Measurements from ENCODE around the gene VWA3B. TPM values are rescaled to one million over a fixed set of nuclear protein-coding genes. Genes with fewer than 3 reads are reported as not detected.
"Not testable (repeated sequence)": the region's sequence is repeated elsewhere in the genome, so short reads cannot be mapped to it uniquely, and the experiment has no call there.

Gene VWA3B
- total RNA-seq, 2 experiments from 2014 or later = not detected

DNA sequence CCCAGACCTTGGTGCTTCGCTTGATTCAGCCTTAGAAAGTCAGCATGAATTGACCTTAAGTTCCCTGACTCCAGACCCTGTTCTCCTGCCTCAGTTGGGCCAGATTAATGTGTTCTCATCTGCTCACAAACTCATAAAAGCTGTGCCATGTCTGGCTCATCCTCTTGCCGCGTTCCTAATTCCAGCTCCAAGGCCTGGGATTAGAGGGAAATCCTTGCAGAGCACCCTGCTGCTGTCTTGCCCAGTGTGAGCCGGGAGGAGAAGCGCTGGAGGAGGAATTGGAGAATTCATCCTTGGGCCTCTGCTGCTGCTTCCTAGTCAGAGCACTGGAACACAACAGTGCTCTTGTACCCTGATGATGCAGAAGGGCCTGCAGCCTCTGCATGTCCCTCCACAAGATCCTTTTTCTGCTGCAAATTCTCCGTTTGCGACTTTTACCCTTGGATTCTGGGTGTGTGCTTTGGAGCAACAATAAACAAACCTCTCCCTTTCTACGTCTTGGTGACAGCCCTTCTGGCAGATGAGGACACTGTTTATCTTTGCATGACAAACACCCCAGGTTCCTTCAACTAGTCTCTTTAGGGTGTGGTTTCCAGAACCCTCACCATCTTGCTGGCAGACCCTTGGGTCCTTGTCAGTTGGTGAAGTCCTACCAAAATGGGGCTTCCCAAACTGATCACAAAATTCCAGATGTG lies 212.4 kb downstream of the VWA3B start:
- H4K20me1 ChIP-seq (ENCODE audit: insufficient read depth, low read length) = no peaks in the 10 kb centered on the region
- H3K27ac ChIP-seq (ENCODE audit: low read depth, low read length, poor library complexity, severe bottlenecking) = no peak overlapping the region
- no peak overlapping the region for H2AFZ ChIP-seq (ENCODE audit: low read length)
- POLR2A ChIA-PET = no interaction called here
- no peak overlapping the region for H3K4me2 ChIP-seq (ENCODE audit: low read length)
- no peaks in the 10 kb centered on the region for H3K9me3 ChIP-seq (ENCODE audit: low read length)
- BruUV-seq (replicated peaks) = no TSS peak
- no peak overlapping the region for H3K4me3 ChIP-seq (ENCODE audit: low read depth, low read length, poor library complexity, severe bottlenecking)
- no peaks in the 10 kb centered on the region for H3K36me3 ChIP-seq (ENCODE audit: insufficient read depth, low read length)
- CTCF ChIA-PET (ENCODE audit: unreplicated experiment) = no interaction called here
- no peak for DNase-seq (ENCODE audit: low spot score)
- intact Hi-C loops (cut with micrococcal nuclease; ENCODE audit: unreplicated experiment) = no loop called here
- no peaks in the 10 kb centered on the region for H3K4me1 ChIP-seq (ENCODE audit: insufficient read depth, low read length, poor library complexity, severe bottlenecking)
- H3K79me2 ChIP-seq (ENCODE audit: insufficient read depth, low read depth, low read length) = no peaks in the 10 kb centered on the region
- no peaks in the 10 kb centered on the region for H3K9me2 ChIP-seq (ENCODE audit: insufficient read depth, low read length)
- no peak for TF ChIP-seq EZH2phosphoT487 (IDR thresholded peaks at IDR 0.05; ENCODE audit: borderline replicate concordance, low read depth, low read length)
- TF ChIP-seq, protein P1, sequence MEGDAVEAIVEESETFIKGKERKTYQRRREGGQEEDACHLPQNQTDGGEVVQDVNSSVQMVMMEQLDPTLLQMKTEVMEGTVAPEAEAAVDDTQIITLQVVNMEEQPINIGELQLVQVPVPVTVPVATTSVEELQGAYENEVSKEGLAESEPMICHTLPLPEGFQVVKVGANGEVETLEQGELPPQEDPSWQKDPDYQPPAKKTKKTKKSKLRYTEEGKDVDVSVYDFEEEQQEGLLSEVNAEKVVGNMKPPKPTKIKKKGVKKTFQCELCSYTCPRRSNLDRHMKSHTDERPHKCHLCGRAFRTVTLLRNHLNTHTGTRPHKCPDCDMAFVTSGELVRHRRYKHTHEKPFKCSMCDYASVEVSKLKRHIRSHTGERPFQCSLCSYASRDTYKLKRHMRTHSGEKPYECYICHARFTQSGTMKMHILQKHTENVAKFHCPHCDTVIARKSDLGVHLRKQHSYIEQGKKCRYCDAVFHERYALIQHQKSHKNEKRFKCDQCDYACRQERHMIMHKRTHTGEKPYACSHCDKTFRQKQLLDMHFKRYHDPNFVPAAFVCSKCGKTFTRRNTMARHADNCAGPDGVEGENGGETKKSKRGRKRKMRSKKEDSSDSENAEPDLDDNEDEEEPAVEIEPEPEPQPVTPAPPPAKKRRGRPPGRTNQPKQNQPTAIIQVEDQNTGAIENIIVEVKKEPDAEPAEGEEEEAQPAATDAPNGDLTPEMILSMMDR (conservative IDR thresholded peaks at IDR 0.05; ENCODE audit: low read length) = no peak

DNA sequence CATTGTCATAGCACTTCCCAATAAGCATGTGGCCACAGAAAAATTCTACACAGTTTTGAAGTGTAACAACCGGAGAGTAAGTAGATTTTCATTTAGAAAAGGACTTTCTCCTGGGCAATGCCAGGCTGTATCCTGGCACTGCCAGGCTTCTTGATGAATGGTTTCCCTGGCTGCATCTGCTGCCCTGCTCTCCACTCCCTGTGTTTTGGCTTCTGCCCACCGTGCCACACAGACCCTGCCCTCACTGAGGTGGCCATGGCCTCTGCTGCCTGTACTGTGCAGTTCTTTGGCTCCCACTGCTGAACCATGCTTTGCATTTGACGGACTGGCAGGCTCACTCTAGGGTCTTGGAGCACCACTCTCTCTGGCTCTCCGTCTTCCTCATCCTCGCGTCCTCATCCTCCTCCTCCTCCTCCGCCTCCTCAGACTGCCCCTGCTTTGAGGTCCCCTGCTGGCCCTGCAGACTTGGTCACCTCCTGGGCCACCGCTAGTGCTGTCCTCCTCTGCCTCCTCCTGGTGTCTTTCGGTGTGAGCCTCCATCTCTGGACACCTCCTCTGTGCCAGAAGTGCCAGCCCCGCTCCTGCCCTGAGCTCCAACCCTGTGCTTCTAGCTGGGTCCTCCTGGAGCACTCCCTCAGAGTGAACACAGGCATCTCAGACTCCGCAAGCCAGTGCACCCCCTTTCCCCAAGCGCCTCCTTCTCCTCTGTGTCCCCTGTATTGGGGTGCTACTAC lies 213.3 kb downstream of the VWA3B start:
- intact Hi-C loops (cut with micrococcal nuclease; ENCODE audit: unreplicated experiment) = no loop called here
- no peak for DNase-seq (ENCODE audit: low spot score)
- Histone ChIP-seq H3K4me1 (ENCODE audit: insufficient read depth, low read length, poor library complexity, severe bottlenecking) (no peaks in the 10 kb centered on the region), H3K36me3 (ENCODE audit: insufficient read depth, low read length) (no peaks in the 10 kb centered on the region), H2AFZ (ENCODE audit: low read length) (no peak overlapping the region), H3K79me2 (ENCODE audit: insufficient read depth, low read depth, low read length) (no peaks in the 10 kb centered on the region), H3K27ac (ENCODE audit: low read depth, low read length, poor library complexity, severe bottlenecking) (no peak overlapping the region), H3K4me3 (ENCODE audit: low read depth, low read length, poor library complexity, severe bottlenecking) (no peak overlapping the region), H4K20me1 (ENCODE audit: insufficient read depth, low read length) (no peaks in the 10 kb centered on the region), H3K9me3 (ENCODE audit: low read length) (no peaks in the 10 kb centered on the region), H3K9me2 (ENCODE audit: insufficient read depth, low read length) (no peaks in the 10 kb centered on the region), H3K4me2 (ENCODE audit: low read length) (no peak overlapping the region)
- ChIA-PET POLR2A (no interaction called here), CTCF (ENCODE audit: unreplicated experiment) (no interaction called here)
- TF ChIP-seq EZH2phosphoT487 (IDR thresholded peaks at IDR 0.05; ENCODE audit: borderline replicate concordance, low read depth, low read length) = no peak
- BruUV-seq (replicated peaks) = no TSS peak

DNA sequence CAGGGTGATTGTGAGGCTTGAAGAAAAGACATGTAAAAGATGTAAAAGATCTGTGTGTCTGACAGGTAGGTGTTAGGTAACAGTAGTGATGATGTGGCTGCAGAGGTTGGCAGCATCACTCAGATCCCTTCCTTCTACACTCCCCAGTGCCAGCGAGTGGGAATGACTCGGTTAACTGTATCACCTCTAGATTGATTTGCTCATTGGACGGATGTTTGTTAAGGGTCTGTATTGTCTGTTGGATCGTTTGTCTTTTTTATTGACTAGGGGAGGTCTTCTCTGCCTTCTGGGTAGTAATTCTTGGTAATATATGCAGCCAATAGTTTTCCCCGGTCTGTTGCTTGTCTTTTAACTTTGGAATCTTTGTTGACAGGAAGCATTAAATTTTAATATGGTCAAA lies 214.5 kb downstream of the VWA3B start:
- intact Hi-C loops (cut with micrococcal nuclease; ENCODE audit: unreplicated experiment) = no loop called here
- Histone ChIP-seq H3K4me1 (ENCODE audit: insufficient read depth, low read length, poor library complexity, severe bottlenecking) (no peaks in the 10 kb centered on the region), H3K9me2 (ENCODE audit: insufficient read depth, low read length) (no peaks in the 10 kb centered on the region), H3K36me3 (ENCODE audit: insufficient read depth, low read length) (no peaks in the 10 kb centered on the region), H3K79me2 (ENCODE audit: insufficient read depth, low read depth, low read length) (no peaks in the 10 kb centered on the region), H3K9me3 (ENCODE audit: low read length) (no peaks in the 10 kb centered on the region), H3K4me2 (ENCODE audit: low read length) (no peak overlapping the region), H3K27ac (ENCODE audit: low read depth, low read length, poor library complexity, severe bottlenecking) (no peak overlapping the region), H2AFZ (ENCODE audit: low read length) (no peak overlapping the region), H3K4me3 (ENCODE audit: low read depth, low read length, poor library complexity, severe bottlenecking) (no peak overlapping the region), H4K20me1 (ENCODE audit: insufficient read depth, low read length) (no peaks in the 10 kb centered on the region)
- DNase-seq (ENCODE audit: low spot score) = no peak
- POLR2A ChIA-PET = no interaction called here
- BruUV-seq (replicated peaks) = no TSS peak
- TF ChIP-seq, protein P1 (conservative IDR thresholded peaks at IDR 0.05; ENCODE audit: low read length) = no peak
- no peak for TF ChIP-seq EZH2phosphoT487 (IDR thresholded peaks at IDR 0.05; ENCODE audit: borderline replicate concordance, low read depth, low read length)
- CTCF ChIA-PET (ENCODE audit: unreplicated experiment) = no interaction called here

DNA sequence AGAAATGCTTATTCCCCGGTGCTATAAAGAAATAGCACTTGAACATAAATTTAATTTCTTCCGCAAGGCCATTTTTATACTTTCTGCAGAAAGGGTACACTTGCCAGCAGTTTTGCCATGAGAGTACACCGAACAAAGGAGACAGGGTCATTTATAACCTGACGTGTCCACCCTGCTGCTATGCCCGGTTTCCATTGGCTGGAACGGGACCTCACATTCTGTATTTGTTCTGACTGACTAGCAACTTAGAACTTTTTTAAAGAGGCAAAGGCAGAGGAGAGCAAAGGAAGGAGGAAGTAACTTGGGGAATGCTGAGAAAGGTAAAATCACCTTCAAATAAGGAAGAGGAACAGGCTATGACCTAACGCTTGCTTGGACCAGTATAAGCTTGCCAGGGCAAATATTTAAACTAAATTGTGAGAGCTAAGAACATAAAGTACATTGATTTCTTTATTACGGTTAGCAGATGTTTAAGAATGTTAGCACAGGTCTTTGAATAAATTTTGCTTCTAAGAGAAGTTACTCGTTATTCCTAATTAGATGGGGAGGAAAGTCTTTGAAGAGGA lies 220.2 kb downstream of the VWA3B start:
- H3K9me3 ChIP-seq (ENCODE audit: low read length); H3K9me2 ChIP-seq (ENCODE audit: insufficient read depth, low read length); H3K4me3 ChIP-seq (ENCODE audit: low read depth, low read length, poor library complexity, severe bottlenecking); H3K79me2 ChIP-seq (ENCODE audit: insufficient read depth, low read depth, low read length); CTCF ChIA-PET (ENCODE audit: unreplicated experiment); BruUV-seq (replicated peaks); H3K36me3 ChIP-seq (ENCODE audit: insufficient read depth, low read length); H4K20me1 ChIP-seq (ENCODE audit: insufficient read depth, low read length); H2AFZ ChIP-seq (ENCODE audit: low read length); H3K4me2 ChIP-seq (ENCODE audit: low read length); DNase-seq (ENCODE audit: low spot score); H3K27ac ChIP-seq (ENCODE audit: low read depth, low read length, poor library complexity, severe bottlenecking); intact Hi-C loops (cut with micrococcal nuclease; ENCODE audit: unreplicated experiment); H3K4me1 ChIP-seq (ENCODE audit: insufficient read depth, low read length, poor library complexity, severe bottlenecking): not testable (repeated sequence)
- POLR2A ChIA-PET = interaction anchor here (0.6 kb wide), 1 partner anchor 21 kb away, joined by 4 read pairs; no protein-coding TSS in a partner anchor
